B cell (primary cell): Measurements from ENCODE around the gene SPAG7. TPM values are rescaled to one million over a fixed set of nuclear protein-coding genes. Genes with fewer than 3 reads are reported as not detected.

Source experiments
- ATAC-seq: fragments of 200-7000 bp; cut with Tn5 transposase; one replicate; pipeline ENCODE4 v1.10.0; 2021; ENCODE audit warnings: low read depth, mild to moderate bottlenecking, moderate number of reproducible peaks, moderate library complexity
- CTCF ChIA-PET: fragments of 350-600 bp; sonication (Branson Sonifier 250); formaldehyde crosslinking; loops from one replicate; lab custom pipeline; 2021; ENCODE audit warnings: antibody characterized with exemption, inconsistent platforms; lab: Charles Lee
- POLR2A ChIA-PET: fragments of 350-600 bp; sonication (Branson Sonifier 250); formaldehyde crosslinking; loops from one replicate; lab custom pipeline; 2021; ENCODE audit warnings: antibody characterized with exemption; lab: Charles Lee
- DNase-seq: peaks from one replicate; pipeline ENCODE4 v3.0.0; 2013
- H2AFZ ChIP-seq: 2 replicates; pipeline ENCODE4 v1.6.1; 2012; ENCODE audit warnings: mild to moderate bottlenecking, low read depth, low read length; ENCODE audit not compliant: insufficient read depth, poor library complexity, severe bottlenecking
- H3K27ac ChIP-seq, 2 donors: 1 replicate in 1 of 2; 2 replicates in 1 of 2; pipeline ENCODE4 v1.5.1; 2012 to 2013; ENCODE audit warnings: low read length in 2 of 2, mild to moderate bottlenecking in 2 of 2, moderate library complexity in 1 of 2
- H3K27me3 ChIP-seq, 4 experiments: fragments of 200-600 bp in 1 of 4; sonication (generic) in 1 of 4; replicated peaks in 1 of 4; 1 replicate in 2 of 4; 2 replicates in 2 of 4; pipeline versions ENCODE4 v1.6.1 to v1.7.0; 2013 to 2016; ENCODE audit warnings: low read length in 3 of 4, mild to moderate bottlenecking in 2 of 4, mixed read lengths in 1 of 4, moderate library complexity in 1 of 4; ENCODE audit not compliant: insufficient read depth in 4 of 4, control insufficient read depth in 3 of 4; ENCODE audit errors: control extremely low read depth in 1 of 4
- H3K36me3 ChIP-seq, 2 experiments: replicated peaks in 1 of 2; 1 replicate in 1 of 2; 2 replicates in 1 of 2; pipeline versions ENCODE4 v1.6.1 to v1.7.1; 2013; ENCODE audit warnings: low read length in 1 of 2; ENCODE audit not compliant: insufficient read depth in 2 of 2, control insufficient read depth in 1 of 2; ENCODE audit errors: control extremely low read depth in 1 of 2, extremely low read depth in 1 of 2
- H3K4me1 ChIP-seq, 2 donors: fragments of 200-600 bp in 1 of 2; sonication (generic) in 1 of 2; 1 replicate in 1 of 2; 2 replicates in 1 of 2; pipeline versions ENCODE4 v1.5.1 to v1.6.1; 2013 to 2017; ENCODE audit warnings: low read length in 2 of 2; ENCODE audit not compliant: control insufficient read depth in 2 of 2, insufficient read depth in 2 of 2
- H3K4me2 ChIP-seq: replicated peaks from 2 replicates; pipeline ENCODE3; 2012; ENCODE audit warnings: mild to moderate bottlenecking, low read depth, low read length; ENCODE audit not compliant: poor library complexity, severe bottlenecking
- H3K4me3 ChIP-seq, 5 experiments: fragments of 200-600 bp in 1 of 5; sonication (generic) in 1 of 5; 1 replicate in 3 of 5; 2 replicates in 2 of 5; pipeline versions ENCODE4 v1.5.1 to v1.7.0; 2011 to 2016; ENCODE audit warnings: low read length in 4 of 5, mild to moderate bottlenecking in 4 of 5, low read depth in 2 of 5, control low read depth in 1 of 5, moderate library complexity in 1 of 5; ENCODE audit not compliant: insufficient read depth in 1 of 5; ENCODE audit errors: control extremely low read depth in 1 of 5, extremely low read depth in 1 of 5
- H3K79me2 ChIP-seq: fragments of 200-600 bp; sonication (generic); one replicate; pipeline ENCODE4 v1.6.0; 2016; ENCODE audit warnings: low read length; ENCODE audit not compliant: control insufficient read depth, insufficient read depth
- H3K9ac ChIP-seq: fragments of 200-600 bp; sonication (generic); 2 replicates; pipeline ENCODE4 v1.6.1; 2017; ENCODE audit warnings: mild to moderate bottlenecking, low read length, moderate library complexity
- H3K9me3 ChIP-seq, 3 donors: one replicate each; pipeline versions ENCODE4 v1.6.1 to v1.7.1; 2013; ENCODE audit warnings: low read length in 2 of 3; ENCODE audit not compliant: control insufficient read depth in 2 of 3, insufficient read depth in 1 of 3; ENCODE audit errors: control extremely low read depth in 1 of 3
- H4K20me1 ChIP-seq: 2 replicates; pipeline ENCODE4 v1.6.0; 2012; ENCODE audit warnings: mild to moderate bottlenecking, low read length; ENCODE audit not compliant: insufficient read depth, control insufficient read depth, poor library complexity, severe bottlenecking
- H3K27ac Mint-ChIP-seq: one replicate; pipeline ENCODE4 v1.8.0; 2021; ENCODE audit warnings: mixed read lengths
- H3K27me3 Mint-ChIP-seq: one replicate; pipeline ENCODE4 v1.8.0; 2021; ENCODE audit warnings: mixed read lengths
- H3K4me1 Mint-ChIP-seq: one replicate; pipeline ENCODE4 v1.8.0; 2021; ENCODE audit warnings: mixed read lengths
- H3K4me3 Mint-ChIP-seq: one replicate; pipeline ENCODE4 v1.8.0; 2021; ENCODE audit warnings: mixed read lengths
- H3K9me3 Mint-ChIP-seq: one replicate; pipeline ENCODE4 v1.8.0; 2022; ENCODE audit warnings: mixed read lengths; ENCODE audit not compliant: insufficient read depth
- CTCF ChIP-seq: fragments of 200-600 bp; IDR thresholded peaks from one replicate; pipeline ENCODE4 v1.8.0; 2022; ENCODE audit warnings: antibody characterized with exemption, mild to moderate bottlenecking
- EZH2 ChIP-seq: IDR thresholded peaks from 2 replicates; pipeline ENCODE4 v1.6.1; 2012; ENCODE audit warnings: borderline replicate concordance, low read depth, mild to moderate bottlenecking, moderate library complexity, low read length; ENCODE audit not compliant: insufficient read depth, poor library complexity, severe bottlenecking
- WGBS: methylation state at CpG from one replicate; pipeline ENCODE4 v1.1.5; 2013; ENCODE audit warnings: missing lambda C conversion rate; ENCODE audit not compliant: insufficient coverage; 5-methylcytosine and 5-hydroxymethylcytosine counted together
- intact Hi-C: fragments of 100-400 bp; cut with micrococcal nuclease; formaldehyde crosslinking; loops from one replicate; pipeline ENCODE4 v1.10.0; 2022
- polyA plus RNA-seq: library from polyadenylated mRNA; depleted of rRNA; stranded (reverse); fragments of >200 nt; gene quantifications from 2 replicates; pipeline ENCODE4 v1.2.3, GENCODE V29; 2012
- total RNA-seq, 2 donors: library from RNA; stranded (reverse); fragments of 120-200 nt in 1 of 2; gene quantifications; 1 replicate in 1 of 2; 2 replicates in 1 of 2; pipeline versions ENCODE4 v1.2.3 to v1.2.4, GENCODE V29; 2013 to 2022

Gene SPAG7
- total and polyA plus RNA-seq, 2 donors (not counting 1 experiment from before 2014, with no cell fraction given), result 43.4 to 52.5 TPM

- peak overlapping the region; percentile 93 to 94 for H3K27ac ChIP-seq
- H3K9me3 Mint-ChIP-seq, result no peaks in the 10 kb centered on the region
- 38% methylated on average over 7 of the region's 16 CpGs for WGBS
- no peaks in the 10 kb centered on the region for H3K9me3 ChIP-seq
- peaks cover 68% of the 10 kb centered on the region for H3K79me2 ChIP-seq
- no peak for TF ChIP-seq CTCF
- no peak for TF ChIP-seq EZH2
- CTCF ChIA-PET, result interaction anchor here (1.2 to 1.3 kb wide), 3 partner anchors 21 to 43 kb away, joined by 3 read pairs; partner anchors contain the start of genes CHRNE and SPAG7
- POLR2A ChIA-PET, result interaction anchor here (0.9 to 4.9 kb wide), 2 partner anchors 21 to 42 kb away, joined by 3 to 81 read pairs; partner anchors contain the start of gene SPAG7
- peak overlapping the region; percentile 98 for H3K4me3 Mint-ChIP-seq
- peak overlapping the region; percentile 94 for H3K27ac Mint-ChIP-seq
- no peak overlapping the region for H2AFZ ChIP-seq
- no peaks in the 10 kb centered on the region for H3K27me3 ChIP-seq
- no peaks in the 10 kb centered on the region for H3K27me3 Mint-ChIP-seq
- H3K4me1 Mint-ChIP-seq, result peaks cover 70% of the 10 kb centered on the region
- peak overlapping the region; percentile 67 to 99 (median 99) for H3K4me3 ChIP-seq
- peaks cover 62 to 69% of the 10 kb centered on the region in 2 donors for H3K4me1 ChIP-seq
- intact Hi-C loops, result loop anchor here (5.0 to 10.0 kb wide), 5 partner anchors 71 to 984 kb away; partner anchors contain the start of genes ATP2A3, MED11 and ZNF594
- H3K9ac ChIP-seq, result peak overlapping the region; percentile 97
- peaks cover 43% of the 10 kb centered on the region for H4K20me1 ChIP-seq
- ATAC-seq, result no peak
- H3K36me3 ChIP-seq, result peaks cover 0 to 44% of the 10 kb centered on the region in 2 experiments
- peak overlapping the region; percentile 98 for H3K4me2 ChIP-seq
- DNase-seq, result peak; percentile 52
These were observed 21.2 kb downstream of the SPAG7 start for GRCh38 chr17:4946312-4946976.

GRCh38 chr17:4945944-4946280 lies 21.7 kb downstream of the SPAG7 start:
- ATAC-seq (no peak), DNase-seq (peak; percentile 25)
- Histone ChIP-seq H3K4me3 (peak overlapping the region in 4 of 5 experiments; percentile 67 to 99 (median 98)), H3K4me1 (peaks cover 67 to 72% of the 10 kb centered on the region in 2 donors), H3K9me3 (no peaks in the 10 kb centered on the region), H3K9ac (peak overlapping the region; percentile 97), H3K27ac (peak overlapping the region; percentile 32 to 93), H3K79me2 (peaks cover 72% of the 10 kb centered on the region), H4K20me1 (peaks cover 43% of the 10 kb centered on the region), H3K4me2 (peak overlapping the region; percentile 98), H3K36me3 (peaks cover 0 to 44% of the 10 kb centered on the region in 2 experiments), H2AFZ (no peak overlapping the region), H3K27me3 (no peaks in the 10 kb centered on the region)
- POLR2A ChIA-PET, result interaction anchor here (4.9 kb wide), 1 partner anchor 21 kb away, joined by 81 read pairs; the partner anchor contains the start of gene SPAG7
- no peak for TF ChIP-seq CTCF
- no peak for TF ChIP-seq EZH2
- intact Hi-C loops, result loop anchor here (5.0 to 10.0 kb wide), 5 partner anchors 71 to 984 kb away; partner anchors contain the start of genes ATP2A3, MED11 and ZNF594
- peak overlapping the region; percentile 94 for H3K27ac Mint-ChIP-seq
- H3K4me1 Mint-ChIP-seq, result peaks cover 71% of the 10 kb centered on the region
- 40% methylated on average over 1 of the region's 4 CpGs for WGBS
- CTCF ChIA-PET, result interaction anchor here (1.2 to 1.3 kb wide), 2 partner anchors 21 to 37 kb away, joined by 3 read pairs; partner anchors contain the start of gene SPAG7
- no peaks in the 10 kb centered on the region for H3K9me3 Mint-ChIP-seq
- peak overlapping the region; percentile 98 for H3K4me3 Mint-ChIP-seq
- no peaks in the 10 kb centered on the region for H3K27me3 Mint-ChIP-seq
